HCT116 (cell line): ENCODE data around the gene KRT15.

Experiments used
- CTCF ChIP-seq, 3 experiments: fragments of 200-600 bp in 1 of 3; sonication (generic) in 1 of 3; IDR thresholded peaks in 2 of 3; conservative IDR thresholded peaks in 1 of 3; 2 replicates each; pipeline ENCODE4 v1.5.1; 2012 to 2017; ENCODE audit warnings: low read depth in 2 of 3, low read length in 2 of 3, antibody characterized with exemption in 1 of 3, borderline replicate concordance in 1 of 3, control low read depth in 1 of 3, mild to moderate bottlenecking in 1 of 3, mixed read lengths in 1 of 3, mixed run types in 1 of 3, moderate library complexity in 1 of 3; ENCODE audit not compliant: insufficient read depth in 1 of 3
- EZH2 ChIP-seq: fragments of 200-600 bp; sonication (generic); IDR thresholded peaks from 2 replicates; pipeline ENCODE4 v1.6.1; 2017; ENCODE audit warnings: antibody characterized with exemption, mixed run types
- EZH2phosphoT487 ChIP-seq: fragments of 200-600 bp; IDR thresholded peaks from 2 replicates; pipeline ENCODE4 v1.6.1; 2018; ENCODE audit warnings: antibody characterized with exemption, borderline replicate concordance
- JUND ChIP-seq: IDR thresholded peaks from 2 replicates; pipeline ENCODE4 v1.6.1; 2012
- POLR2A ChIP-seq: IDR thresholded peaks from 2 replicates; pipeline ENCODE4 v1.7.0; 2011; ENCODE audit warnings: borderline replicate concordance; ENCODE audit not compliant: insufficient read depth, insufficient read length; ENCODE audit errors: extremely low read depth
- REST ChIP-seq: IDR thresholded peaks from 2 replicates; pipeline ENCODE4 v1.6.1; 2012; ENCODE audit warnings: low read depth
- SRF ChIP-seq: IDR thresholded peaks from 2 replicates; pipeline ENCODE4 v1.6.1; 2012; ENCODE audit warnings: low read depth
- YY1 ChIP-seq: IDR thresholded peaks from 2 replicates; pipeline ENCODE4 v1.6.1; 2011; ENCODE audit warnings: low read length, low read depth, moderate library complexity, mild to moderate bottlenecking; ENCODE audit not compliant: insufficient replicate concordance; ENCODE audit errors: extremely low read depth
- ZNF274 ChIP-seq: fragments of 200-500 bp; sonication (Bioruptor generic); IDR thresholded peaks from 2 replicates; pipeline ENCODE4 v1.6.1; 2014; ENCODE audit warnings: mild to moderate bottlenecking, low read depth, low read length, inconsistent platforms

- TF ChIP-seq SRF (no peak), EZH2 (no peak), YY1 (no peak), CTCF (IDR thresholded peaks at IDR 0.05 in 2 of 3, conservative IDR thresholded peaks at IDR 0.05 in 1 of 3; ENCODE audit: borderline replicate concordance in 1 of 3, insufficient read depth in 1 of 3, low read depth in 2 of 3, low read length in 2 of 3) (no peak), EZH2phosphoT487 (no peak), REST (no peak), POLR2A (no peak), JUND (no peak), ZNF274 (no peak)
Observed at GRCh38 chr17:41533613-41534012, 14.9 kb upstream of the KRT15 start.
